Motor neuron (in vitro differentiated cells): ENCODE measurements around the gene PTPRD. TPM values are rescaled to one million over a fixed set of nuclear protein-coding genes. Genes with fewer than 3 reads are reported as not detected.

Experiments
- ATAC-seq, 8 experiments: fragments of 200-7000 bp; cut with Tn5 transposase; replicated peaks in 6 of 8; 2 replicates each; pipeline ENCODE4 v1.8.0; 2021; ENCODE audit warnings: mild to moderate bottlenecking in 8 of 8, moderate library complexity in 8 of 8
- H3K27ac ChIP-seq, 2 donors: fragments of 250-450 bp; sonication (Bioruptor Pico); 2 replicates each; pipeline ENCODE4 v1.9.0; 2021; ENCODE audit warnings: antibody characterized with exemption in 2 of 2, mild to moderate bottlenecking in 2 of 2, moderate library complexity in 1 of 2
- H3K4me1 ChIP-seq, 2 donors: fragments of 250-450 bp; sonication (Bioruptor Pico); replicated peaks in 1 of 2; 2 replicates each; pipeline ENCODE4 v1.6.1; 2021; ENCODE audit warnings: antibody characterized with exemption in 2 of 2, mild to moderate bottlenecking in 2 of 2, moderate library complexity in 1 of 2
- H3K4me3 ChIP-seq, 5 donors: fragments of 250-450 bp; sonication (Bioruptor Pico); 2 replicates each; pipeline ENCODE4 v1.9.0; 2021; ENCODE audit warnings: antibody characterized with exemption in 5 of 5, mild to moderate bottlenecking in 5 of 5, moderate library complexity in 4 of 5
- WGBS, 10 experiments: fragments of 450-650 bp; shearing (Covaris generic); methylation state at CpG; one replicate each; pipeline ENCODE4 v1.0.0; 2022; 5-methylcytosine and 5-hydroxymethylcytosine counted together
- in situ Hi-C, 9 experiments: fragments of 400-800 bp; cut with MboI; loops; one replicate each; pipeline ENCODE4 v1.15.0; 2021; ENCODE audit warnings: low sequenced_read_pairs in 9 of 9, low pct_unique_long_range_greater_than_20kb in 2 of 9; ENCODE audit not compliant: unreplicated experiment in 9 of 9
- total RNA-seq, 8 experiments: library from RNA; unstranded; fragments of 300-600 nt; gene quantifications; 2 replicates each; pipeline versions ENCODE4 v1.2.3 to v1.2.4, GENCODE V29; 2022

Gene PTPRD
- total RNA-seq, 8 experiments from 2014 or later = 0.15 to 175 (median 72.8) TPM

GRCh38 chr9:8361364-8361763, 2251.4 kb downstream of the PTPRD start:
- WGBS, 10 experiments = 0 to 100% (median 80%) methylated on average over 1 to 2 of the region's 2 CpGs
- no peak overlapping the region for H3K27ac ChIP-seq
- H3K4me1 ChIP-seq = no peaks in the 10 kb centered on the region
- in situ Hi-C loops = no loop called here
- H3K4me3 ChIP-seq = no peak overlapping the region
- no peak for ATAC-seq

GRCh38 chr9:8356406-8356805, 2256.4 kb downstream of the PTPRD start:
- Histone ChIP-seq H3K27ac (no peak overlapping the region), H3K4me1 (peaks cover 0 to 4% of the 10 kb centered on the region in 2 donors), H3K4me3 (no peak overlapping the region)
- in situ Hi-C loops = no loop called here
- ATAC-seq = no peak

GRCh38 chr9:8351436-8351835, 2261.4 kb downstream of the PTPRD start:
- H3K27ac ChIP-seq = no peak overlapping the region
- no peak for ATAC-seq
- in situ Hi-C loops = no loop called here
- H3K4me3 ChIP-seq = no peak overlapping the region
- peaks cover 3 to 4% of the 10 kb centered on the region in 2 donors for H3K4me1 ChIP-seq

GRCh38 chr9:8349901-8350300, 2262.9 kb downstream of the PTPRD start:
- in situ Hi-C loops = no loop called here

GRCh38 chr9:8349376-8349775, 2263.4 kb downstream of the PTPRD start:
- Histone ChIP-seq H3K4me3 (no peak overlapping the region), H3K27ac (no peak overlapping the region), H3K4me1 (peaks cover 3 to 4% of the 10 kb centered on the region in 2 donors)
- 0 to 86% (median 63%) methylated on average over 1 to 2 of the region's 2 CpGs for WGBS, 10 experiments
- in situ Hi-C loops = no loop called here
- ATAC-seq = no peak

More at GRCh38 chr9:8349901-8350300, 2262.9 kb downstream of the PTPRD start:
- ATAC-seq = no peak
- H3K4me1 ChIP-seq = peaks cover 3 to 4% of the 10 kb centered on the region in 2 donors
- no peak overlapping the region for H3K4me3 ChIP-seq
- no peak overlapping the region for H3K27ac ChIP-seq
- 4 to 100% (median 80%) methylated on average over 2 to 4 of the region's 4 CpGs; no CpG with 5 or more reads in 1 of the 10 experiments for WGBS, 10 experiments

- ATAC-seq = no peak
- WGBS, 10 experiments = 6 to 100% (median 69%) methylated on average over 1 to 4 of the region's 4 CpGs
- in situ Hi-C loops = no loop called here
- Histone ChIP-seq H3K4me3 (no peak overlapping the region), H3K4me1 (peaks cover 3 to 8% of the 10 kb centered on the region in 2 donors), H3K27ac (no peak overlapping the region)
Measured at GRCh38 chr9:8348756-8349155, 2264.0 kb downstream of the PTPRD start.

- H3K4me1 ChIP-seq = peaks cover 3 to 5% of the 10 kb centered on the region in 2 donors
- H3K27ac ChIP-seq = no peak overlapping the region
- H3K4me3 ChIP-seq = no peak overlapping the region
- WGBS, 10 experiments = 9 to 100% (median 98%) methylated on average over 2 to 4 of the region's 4 CpGs; no CpG with 5 or more reads in 1 of the 10 experiments
- ATAC-seq = no peak
- in situ Hi-C loops = no loop called here
Measured at GRCh38 chr9:8346296-8346695, 2266.5 kb downstream of the PTPRD start.

- no peak overlapping the region for H3K4me3 ChIP-seq
- peaks cover 0 to 1% of the 10 kb centered on the region in 2 donors for H3K4me1 ChIP-seq
- 0 to 94% (median 70%) methylated on average over 2 to 5 of the region's 5 CpGs for WGBS, 10 experiments
- in situ Hi-C loops = no loop called here
- ATAC-seq = no peak
- no peak overlapping the region for H3K27ac ChIP-seq
Measured at GRCh38 chr9:8338767-8339510, 2273.9 kb downstream of the PTPRD start.

GRCh38 chr9:8337834-8338766, 2274.7 kb downstream of the PTPRD start:
- peak in 1 of 8 experiments; percentile 79 for ATAC-seq
- Histone ChIP-seq H3K4me3 (no peak overlapping the region), H3K4me1 (no peaks in the 10 kb centered on the region), H3K27ac (no peak overlapping the region)
- in situ Hi-C loops = no loop called here
- 7 to 100% (median 80%) methylated on average over 1 to 4 of the region's 4 CpGs for whole genome bisulfite sequencing, 10 experiments

- in situ Hi-C loops = no loop called here
Measured at GRCh38 chr9:8332871-8333270, 2279.9 kb downstream of the PTPRD start.

GRCh38 chr9:8332331-8332650, 2280.5 kb downstream of the PTPRD start:
- Histone ChIP-seq H3K4me1 (no peaks in the 10 kb centered on the region), H3K27ac (no peak overlapping the region), H3K4me3 (no peak overlapping the region)
- ATAC-seq = no peak
- in situ Hi-C loops = no loop called here
- 0 to 100% (median 73%) methylated on average over 1 to 2 of the region's 2 CpGs; no CpG with 5 or more reads in 1 of the 10 experiments for WGBS, 10 experiments

More at GRCh38 chr9:8332871-8333270, 2279.9 kb downstream of the PTPRD start:
- Histone ChIP-seq H3K4me1 (no peaks in the 10 kb centered on the region), H3K27ac (no peak overlapping the region), H3K4me3 (no peak overlapping the region)
- WGBS, 10 experiments = 0 to 100% (median 47%) methylated on average over 1 to 2 of the region's 2 CpGs; no CpG with 5 or more reads in 4 of the 10 experiments
- ATAC-seq = no peak

- no peak for ATAC-seq
- Histone ChIP-seq H3K27ac (no peak overlapping the region), H3K4me3 (no peak overlapping the region), H3K4me1 (no peaks in the 10 kb centered on the region)
- in situ Hi-C loops = no loop called here
- WGBS, 10 experiments = 22 to 100% (median 81%) methylated on average over 2 to 14 of the region's 15 CpGs
Measured at GRCh38 chr9:8331507-8332330, 2281.1 kb downstream of the PTPRD start.
